ENCODE results near the gene ILF3.

Gene ILF3

DNA sequence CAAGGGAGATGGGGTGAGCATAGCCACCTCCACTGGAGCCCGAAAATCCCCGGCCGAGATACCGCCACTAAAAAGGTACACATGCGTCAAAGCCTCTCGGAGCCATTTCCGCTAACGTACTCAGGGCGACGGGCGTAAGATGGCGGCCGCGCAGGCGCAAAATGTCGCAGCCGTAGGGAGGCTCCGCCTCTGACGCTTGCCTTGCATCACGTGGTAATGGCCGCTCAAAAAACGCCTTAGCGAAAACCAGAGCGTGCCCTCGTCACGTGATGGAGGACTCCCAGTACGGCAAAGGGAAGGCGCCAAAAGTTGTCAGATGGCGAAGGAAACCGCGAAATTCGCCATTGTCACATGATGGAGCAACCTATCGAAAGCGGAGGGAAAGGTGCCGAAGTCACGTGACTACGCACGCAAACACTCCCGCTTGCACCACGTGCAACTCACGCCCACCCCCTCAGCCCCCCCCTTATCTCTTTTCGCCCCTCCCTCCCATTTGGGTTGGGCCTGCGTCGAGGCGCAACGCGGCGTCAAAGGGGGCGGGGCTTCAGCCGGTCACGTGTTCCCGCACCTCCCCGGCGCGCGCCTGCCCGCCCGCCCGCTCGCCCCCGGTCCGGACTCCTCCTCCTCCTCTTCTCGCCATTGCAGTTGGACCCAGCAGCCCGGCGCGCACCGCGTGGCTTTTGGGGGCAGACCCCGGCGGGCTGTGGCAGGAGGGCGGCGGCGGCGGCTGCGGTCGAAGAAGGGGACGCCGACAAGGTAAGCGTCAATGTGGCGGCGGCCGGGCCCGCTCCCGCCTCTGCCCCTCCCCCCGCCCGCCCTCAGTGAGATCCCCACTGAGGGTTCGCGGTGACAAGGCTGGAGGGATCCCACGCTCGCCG, at the start of gene ILF3:
ILF3 (plus strand) TSS at position 615 of the 878 bp plus-strand sequence. CDS start 16,260 bp downstream, outside the sequence.
- peak; percentile 100 for DNase-seq

DNA sequence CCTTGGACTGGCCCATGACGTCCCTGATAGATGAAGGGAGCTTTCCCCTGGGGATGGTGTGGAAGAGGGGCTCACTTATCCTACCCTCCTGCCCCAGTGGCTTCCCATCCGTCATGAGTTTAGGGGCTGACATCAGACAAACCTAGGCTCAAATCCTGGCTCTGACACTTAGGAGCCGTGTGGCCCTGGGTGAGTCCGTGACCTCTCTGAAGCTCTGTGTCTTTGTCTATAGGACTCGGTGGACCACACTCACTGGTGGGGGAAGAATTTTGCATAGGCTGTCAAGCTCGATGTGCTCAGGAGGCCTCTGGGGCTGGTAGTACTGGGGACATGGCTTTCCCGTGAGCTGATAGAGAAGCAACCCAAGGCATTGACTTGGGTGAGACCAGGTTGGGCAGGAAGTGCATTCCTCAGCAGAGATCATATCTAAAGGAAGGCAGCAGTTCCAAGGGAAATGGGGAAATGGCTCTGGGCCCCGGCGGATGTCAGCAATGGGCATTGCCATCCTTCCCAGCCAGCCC, 49.6 kb upstream of the ILF3 start:
- no peak for DNase-seq

DNA sequence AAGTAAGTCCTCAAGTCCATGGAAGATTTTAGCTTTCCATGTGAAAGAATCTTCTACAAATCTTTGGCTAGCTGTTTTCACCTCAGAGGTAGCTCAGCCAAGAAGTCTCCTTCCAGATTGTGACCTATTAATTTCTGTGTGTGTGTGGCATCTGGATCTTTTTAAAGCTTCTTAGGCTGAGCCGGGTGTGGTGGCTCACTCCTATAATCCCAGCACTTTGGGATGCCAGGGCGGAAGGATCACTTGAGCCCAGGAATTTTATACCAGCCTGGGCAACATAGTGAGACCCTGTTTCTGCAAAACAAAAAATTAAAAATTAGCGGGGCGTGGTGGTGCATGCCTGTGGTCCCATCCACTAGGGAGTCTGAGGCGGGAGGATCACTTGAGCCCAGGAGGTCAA, 42.2 kb upstream of the ILF3 start:
- no peak for DNase-seq

DNA sequence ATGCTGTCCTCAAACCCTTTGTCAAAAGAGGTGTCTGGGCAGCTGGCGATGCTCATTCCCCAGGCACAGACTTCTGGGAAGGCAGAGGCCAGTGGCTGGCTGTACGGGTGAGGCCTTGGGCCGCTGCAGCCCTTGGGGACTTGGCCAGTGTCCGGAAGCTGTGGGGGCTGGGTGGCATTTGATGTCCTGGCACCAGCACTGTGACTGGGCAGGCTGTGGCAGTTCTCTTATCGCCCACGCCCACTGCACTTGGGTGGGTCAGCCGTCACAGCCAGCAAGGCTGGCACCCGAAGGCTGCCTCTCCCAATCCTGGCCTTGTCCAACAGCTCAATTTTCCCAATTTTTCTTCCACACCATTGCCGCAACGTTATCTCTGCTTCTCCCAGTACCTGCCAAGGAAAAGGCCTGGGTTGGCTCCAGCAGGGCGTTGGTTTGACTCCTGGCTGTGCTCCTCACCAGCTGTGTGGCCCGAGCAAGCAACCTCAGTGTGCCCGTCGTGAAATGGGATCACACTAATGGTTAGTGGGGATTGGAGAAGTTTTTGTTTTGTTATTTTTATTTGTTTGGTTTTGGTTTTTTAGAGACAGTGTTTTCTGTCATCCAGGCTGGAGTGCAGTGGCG, 41.5 kb upstream of the ILF3 start:
- DNase-seq, result no peak

DNA sequence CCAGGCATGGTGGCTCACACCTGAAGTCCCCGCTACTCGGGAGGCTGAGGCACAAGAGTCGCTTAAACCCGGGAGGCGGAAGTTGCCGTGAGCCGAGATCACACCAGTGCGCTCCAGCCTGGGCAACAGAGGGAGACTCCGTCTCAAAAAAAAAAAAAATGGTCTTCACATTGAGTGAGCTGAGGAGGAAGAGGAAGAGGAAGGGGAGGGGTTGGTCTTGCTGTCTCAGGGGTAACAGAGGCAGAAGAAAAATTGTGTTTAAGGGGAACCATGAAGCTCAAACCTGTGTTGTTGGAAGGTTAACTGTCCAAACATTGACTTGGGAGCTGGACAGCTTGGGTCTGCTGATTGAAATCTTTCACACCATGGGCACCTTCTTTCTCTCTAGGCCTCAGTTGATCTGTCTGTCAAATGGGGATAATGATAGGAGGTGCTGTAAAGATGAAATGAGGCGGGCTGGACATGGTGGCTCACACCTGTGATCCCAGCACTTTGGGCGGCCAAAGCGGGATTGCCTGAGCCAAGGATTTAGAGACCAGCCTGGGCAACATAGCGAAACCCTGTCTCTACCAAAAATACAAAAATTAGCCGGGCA, 38.6 kb upstream of the ILF3 start:
- DNase-seq, result no peak

DNA sequence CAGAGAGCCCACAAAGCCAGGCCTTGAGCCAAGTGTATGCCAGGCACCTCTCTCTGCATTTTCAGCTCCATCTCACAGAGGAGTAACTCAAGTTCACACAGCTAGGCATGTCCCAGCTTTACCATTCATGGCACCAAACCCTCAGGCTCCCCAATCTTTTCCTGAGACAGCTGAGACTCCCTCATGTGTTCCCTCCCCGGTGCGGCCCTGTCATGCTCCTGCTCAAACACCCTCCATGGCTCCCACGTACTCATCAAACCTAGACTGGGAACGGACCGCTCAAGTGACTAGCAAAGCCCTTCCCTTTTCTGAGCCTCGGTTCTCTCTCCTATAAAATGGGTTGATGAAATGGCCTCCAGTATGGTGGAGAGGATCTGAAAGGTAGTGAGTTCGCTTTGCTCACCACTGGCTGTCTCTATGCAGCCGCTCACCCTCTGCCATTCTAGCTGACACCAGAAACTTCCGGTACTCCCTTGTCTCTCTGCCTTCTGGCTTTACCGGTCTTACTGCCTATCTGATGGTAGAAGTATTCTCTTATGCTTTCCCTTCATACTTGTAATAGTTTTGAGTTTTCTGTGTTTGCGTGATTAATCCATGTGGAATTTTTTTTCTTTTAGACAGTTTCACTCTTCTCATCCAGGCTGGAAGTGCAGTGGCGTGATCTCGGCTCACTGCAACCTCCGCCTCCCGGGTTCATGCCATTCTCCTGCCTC, 36.6 kb upstream of the ILF3 start:
- no peak for DNase-seq

DNA sequence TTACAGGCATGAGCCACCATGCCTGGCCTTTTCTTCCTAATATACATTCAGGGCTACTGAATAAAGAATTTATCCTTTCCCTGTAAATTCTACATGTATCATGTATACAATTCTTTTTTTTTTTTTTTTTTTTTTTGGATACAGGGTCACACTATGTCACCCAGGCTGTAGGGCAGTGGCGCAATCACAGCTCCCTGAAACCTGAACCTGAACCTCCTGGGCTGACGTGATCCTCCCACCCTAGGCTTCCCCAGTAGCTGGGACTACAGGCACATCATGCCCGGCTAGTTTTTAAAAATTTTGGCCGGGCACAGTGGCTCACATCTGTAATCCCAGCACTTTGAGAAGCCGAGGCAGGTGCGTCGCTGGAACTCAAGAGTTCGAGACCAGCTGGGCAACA, 35.3 kb upstream of the ILF3 start:
- no peak for DNase-seq

DNA sequence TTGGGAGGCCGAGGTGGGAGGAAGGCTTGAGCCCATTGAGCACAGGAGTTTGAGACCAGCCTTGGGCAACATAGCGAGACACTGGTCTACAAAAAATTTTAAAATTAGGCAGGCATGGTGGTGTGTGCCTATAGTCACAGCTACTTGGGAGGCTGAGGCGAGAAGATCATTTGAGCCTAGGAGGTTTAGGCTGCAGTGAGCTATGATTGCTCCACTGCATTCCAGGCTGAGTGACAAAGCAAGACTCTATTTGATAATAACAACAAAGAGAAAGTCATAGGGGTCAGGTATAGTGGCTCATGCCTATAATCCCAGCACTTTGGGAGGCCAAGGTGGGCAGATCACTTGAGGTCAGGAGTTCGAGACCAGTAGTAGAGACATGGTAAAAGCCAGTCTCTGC, 33.4 kb upstream of the ILF3 start:
- DNase-seq, result no peak

DNA sequence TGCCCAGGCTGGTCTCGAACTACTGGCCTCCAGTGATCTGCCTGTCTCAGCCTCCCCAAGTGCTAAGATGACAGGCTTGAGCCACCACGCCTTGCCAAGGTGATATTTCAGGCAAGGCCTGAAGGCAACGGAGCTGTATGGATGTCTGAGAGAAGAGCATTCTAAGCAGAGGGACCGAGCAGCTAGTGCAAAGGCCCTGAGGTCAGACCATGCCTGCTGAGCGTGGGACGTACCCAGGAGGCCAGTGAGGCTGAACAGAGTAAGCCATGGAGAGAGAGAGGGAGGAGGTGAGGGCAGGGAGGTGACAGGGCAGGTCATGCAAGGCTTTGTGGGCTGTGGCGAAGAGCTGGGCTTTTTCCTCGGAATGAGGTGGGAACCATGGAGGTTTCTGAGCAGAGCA, 32.2 kb upstream of the ILF3 start:
- DNase-seq, result no peak

DNA sequence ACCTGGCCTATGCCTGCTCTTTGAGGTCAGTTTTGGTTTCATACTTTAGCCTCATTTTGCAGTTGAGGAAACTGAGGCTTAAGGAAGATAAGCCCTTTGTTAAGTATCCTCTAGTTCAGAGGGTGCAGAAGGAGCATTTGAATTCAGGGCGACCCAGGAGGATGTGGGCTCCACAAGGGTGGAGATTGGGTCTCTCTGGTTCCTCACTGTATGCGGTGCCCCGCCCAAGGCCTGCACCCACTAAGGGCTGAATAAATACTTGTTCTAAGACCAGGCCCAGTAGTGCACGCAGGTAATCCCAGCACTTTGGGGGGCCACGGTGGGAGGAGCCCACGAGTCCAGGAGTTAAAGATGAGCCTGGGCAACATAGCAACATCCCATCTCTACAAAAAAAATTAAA, 29.6 kb upstream of the ILF3 start:
- DNase-seq, result no peak

DNA sequence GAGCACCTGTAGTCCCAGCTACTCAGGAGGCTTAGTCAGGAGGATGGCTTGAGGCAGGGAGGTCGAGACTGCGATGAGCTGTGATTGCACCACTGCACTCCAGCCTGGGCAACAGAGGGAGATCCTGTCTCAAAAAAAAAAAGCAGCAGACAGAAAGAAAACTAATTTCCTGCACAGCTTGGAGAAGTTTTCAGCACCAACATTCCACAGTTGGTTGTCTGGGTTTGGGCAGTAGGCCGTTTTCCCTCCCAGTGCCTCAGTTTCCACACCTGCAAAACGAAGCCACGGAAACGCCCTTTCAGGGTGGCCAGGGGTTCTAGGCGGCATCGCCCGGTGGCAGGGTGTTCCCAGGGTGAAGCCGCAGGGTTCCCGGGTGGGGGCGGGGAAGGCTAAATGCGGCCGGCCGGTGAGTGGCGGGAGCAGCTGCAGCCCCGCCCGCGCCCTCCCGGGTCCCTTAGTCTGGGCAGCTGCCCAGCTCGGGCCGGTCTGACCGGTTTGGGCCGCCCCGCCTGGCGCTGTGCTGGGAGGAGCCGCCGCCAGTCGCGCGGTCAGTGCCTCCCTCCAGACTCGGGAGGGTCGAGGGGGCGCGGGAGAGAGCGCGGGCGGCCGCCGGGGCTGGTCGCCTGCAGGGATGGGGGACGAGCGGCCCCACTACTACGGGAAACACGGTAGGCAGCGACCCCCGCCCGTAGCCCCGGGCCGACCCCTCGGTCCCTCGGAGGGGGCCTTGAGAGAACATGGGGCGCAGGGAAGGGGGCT, 29.0 kb upstream of the ILF3 start, which contains the start of gene SLC44A2:
SLC44A2 (plus strand) TSS at position 551 of the 759 bp plus-strand sequence; CDS start at position 632, 81 bp downstream.
- DNase-seq, result peak; percentile 87

DNA sequence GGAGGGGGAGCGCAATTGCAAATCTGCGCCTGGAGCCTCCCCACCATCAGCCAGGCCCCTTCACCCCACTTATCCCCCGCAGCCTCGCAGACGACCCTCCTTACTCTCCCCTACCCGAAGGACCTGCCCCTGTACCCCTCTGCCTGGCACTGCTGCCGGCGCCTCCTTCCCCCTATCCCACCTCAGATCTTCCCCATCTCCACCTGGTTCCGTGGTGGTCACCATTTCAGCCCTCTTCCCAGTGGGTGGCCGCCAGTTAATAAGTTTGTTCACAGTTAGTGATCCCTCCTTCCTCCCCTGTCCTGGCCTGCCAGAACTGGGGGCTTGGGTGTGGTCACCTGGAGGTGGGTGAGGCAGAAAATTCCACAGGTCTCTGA, 28.4 kb upstream of the ILF3 start:
- peak; percentile 15 for DNase-seq

DNA sequence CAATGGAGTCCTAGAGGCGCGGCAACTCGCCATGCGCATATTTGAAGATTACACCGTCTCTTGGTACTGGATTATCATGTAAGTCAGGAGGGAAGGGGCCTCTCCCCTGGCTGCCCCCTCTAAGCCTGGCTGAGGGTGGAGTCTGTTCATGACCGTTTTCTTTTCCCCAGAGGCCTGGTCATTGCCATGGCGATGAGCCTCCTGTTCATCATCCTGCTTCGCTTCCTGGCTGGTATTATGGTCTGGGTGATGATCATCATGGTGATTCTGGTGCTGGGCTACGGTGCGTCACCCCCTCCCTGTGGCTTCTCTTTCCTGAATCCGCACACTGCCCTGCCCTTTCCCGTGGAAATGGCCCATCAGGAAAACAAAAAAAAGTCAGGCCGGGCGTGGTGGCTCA, 22.3 kb upstream of the ILF3 start:
- no peak for DNase-seq

DNA sequence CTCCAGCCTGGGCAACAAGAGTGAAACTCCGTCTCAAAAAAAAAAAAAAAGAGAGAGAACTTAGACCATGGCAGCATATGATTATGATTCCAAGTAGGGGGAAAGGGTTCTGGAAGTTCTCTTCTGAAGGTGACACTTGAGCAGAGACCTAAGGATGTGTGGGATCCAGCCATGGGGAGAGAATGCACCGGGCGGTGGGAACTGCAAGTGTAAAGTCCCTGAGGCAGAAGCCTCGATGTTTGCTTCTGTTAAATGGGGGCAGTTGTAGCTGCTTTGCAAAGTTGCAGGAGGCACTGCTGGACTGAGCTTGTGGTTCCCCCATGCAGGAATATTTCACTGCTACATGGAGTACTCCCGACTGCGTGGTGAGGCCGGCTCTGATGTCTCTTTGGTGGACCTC, 19.7 kb upstream of the ILF3 start:
- no peak for DNase-seq

DNA sequence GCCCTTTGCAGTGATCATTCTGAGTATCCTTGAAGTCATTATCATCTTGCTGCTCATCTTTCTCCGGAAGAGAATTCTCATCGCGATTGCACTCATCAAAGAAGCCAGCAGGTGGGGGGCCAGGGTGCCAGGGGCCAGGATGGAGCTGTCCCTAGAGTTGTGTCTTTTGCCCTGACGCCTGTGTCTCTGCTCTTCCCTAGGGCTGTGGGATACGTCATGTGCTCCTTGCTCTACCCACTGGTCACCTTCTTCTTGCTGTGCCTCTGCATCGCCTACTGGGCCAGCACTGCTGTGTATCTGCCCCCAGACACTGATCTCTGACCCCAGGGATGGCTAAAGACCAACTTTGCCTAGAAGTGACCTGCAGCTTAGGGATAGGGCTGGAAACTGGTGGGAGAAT, 19.2 kb upstream of the ILF3 start:
- no peak for DNase-seq

DNA sequence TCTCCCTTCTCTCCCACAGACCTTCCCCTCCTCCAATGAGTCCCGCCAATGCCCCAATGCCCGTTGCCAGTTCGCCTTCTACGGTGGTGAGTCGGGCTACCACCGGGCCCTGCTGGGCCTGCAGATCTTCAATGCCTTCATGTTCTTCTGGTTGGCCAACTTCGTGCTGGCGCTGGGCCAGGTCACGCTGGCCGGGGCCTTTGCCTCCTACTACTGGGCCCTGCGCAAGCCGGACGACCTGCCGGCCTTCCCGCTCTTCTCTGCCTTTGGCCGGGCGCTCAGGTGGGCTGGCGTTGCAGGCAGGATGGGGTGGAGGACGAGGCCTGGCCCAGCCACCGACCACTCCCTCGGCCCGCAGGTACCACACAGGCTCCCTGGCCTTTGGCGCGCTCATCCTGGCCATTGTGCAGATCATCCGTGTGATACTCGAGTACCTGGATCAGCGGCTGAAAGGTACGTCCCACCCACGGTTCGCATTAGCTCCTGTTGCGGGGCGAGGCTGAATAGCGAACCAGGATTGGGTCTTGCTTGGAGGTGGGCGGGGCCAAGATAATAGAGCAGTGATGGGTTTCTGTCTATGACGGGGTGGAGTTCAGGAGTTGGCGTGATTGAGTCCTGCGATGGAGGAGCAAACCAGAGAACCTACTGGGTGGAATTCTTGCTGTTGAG, 17.7 kb upstream of the ILF3 start:
- DNase-seq, result no peak

DNA sequence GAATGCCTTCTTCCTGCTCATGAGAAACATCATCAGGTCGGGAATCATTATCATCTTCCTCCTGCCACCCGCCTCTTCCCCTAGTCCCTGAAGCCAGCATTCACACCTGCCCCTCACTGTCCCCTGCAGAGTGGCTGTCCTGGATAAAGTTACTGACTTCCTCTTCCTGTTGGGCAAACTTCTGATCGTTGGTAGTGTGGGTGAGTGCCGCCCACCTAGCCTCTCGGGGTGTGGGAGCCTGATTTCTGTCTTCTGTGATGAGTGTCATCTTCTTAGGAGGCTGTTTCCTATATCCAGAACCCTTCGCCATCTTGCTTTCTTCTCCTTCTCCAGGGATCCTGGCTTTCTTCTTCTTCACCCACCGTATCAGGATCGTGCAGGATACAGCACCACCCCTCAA, 16.3 kb upstream of the ILF3 start:
- no peak for DNase-seq

DNA sequence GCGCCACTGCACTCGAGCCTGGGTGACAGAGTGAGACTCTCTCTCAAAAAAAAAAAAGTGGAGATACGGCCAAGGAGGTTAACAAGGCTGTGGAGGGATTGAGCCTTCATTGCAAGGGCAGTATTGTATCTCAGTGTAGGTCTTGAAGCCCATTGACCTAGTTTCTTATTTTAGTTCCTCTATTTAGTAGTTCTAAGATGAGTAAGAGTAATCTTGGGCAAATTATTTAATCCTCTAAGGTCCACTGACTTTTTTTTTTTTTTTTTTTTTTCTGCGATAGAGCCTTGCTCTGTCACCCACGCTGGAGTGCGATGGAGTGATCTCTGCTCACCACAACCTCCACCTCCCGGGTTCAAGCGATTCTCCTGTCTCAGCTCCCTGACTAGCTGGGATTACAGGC, 14.3 kb upstream of the ILF3 start:
- no peak for DNase-seq

DNA sequence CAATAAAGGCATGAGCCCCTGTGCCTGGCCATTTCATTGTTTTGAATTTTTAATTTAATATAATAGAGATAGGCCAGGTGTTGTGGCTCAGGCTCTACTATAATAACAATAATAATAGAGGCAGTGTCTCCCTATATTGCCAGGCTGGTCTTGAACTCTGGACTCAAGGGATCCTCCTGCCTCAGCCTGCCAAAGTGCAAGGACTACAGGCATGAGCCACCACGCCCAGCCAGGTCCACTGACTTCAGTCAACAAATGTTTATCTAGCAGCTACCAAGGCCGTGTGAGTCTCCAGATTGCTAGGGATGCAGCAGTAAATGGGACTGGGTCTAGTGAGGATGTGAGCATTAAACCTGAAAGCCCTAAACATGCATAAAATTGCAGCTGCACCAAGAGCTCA, 13.8 kb upstream of the ILF3 start:
- no peak for DNase-seq

DNA sequence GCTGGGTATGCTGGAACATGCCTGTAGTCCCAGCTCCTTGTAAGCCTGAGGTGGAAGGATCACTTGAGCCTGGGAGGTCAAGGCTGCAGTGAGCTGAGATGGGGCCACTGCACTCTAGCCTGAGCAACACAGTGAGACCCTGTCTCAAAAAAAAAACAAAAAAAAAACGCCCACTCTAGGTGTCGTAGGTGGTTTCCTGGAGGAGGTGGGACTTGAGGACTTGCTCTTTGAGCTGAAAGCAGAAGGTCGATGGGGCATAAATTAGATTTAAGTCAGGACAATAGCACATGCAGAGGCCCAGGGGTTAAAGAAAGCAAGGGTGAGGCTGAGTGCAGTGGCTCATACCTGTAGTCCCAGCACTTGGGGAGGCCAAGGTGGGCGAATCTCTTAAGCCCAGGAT, 12.9 kb upstream of the ILF3 start:
- no peak for DNase-seq

DNA sequence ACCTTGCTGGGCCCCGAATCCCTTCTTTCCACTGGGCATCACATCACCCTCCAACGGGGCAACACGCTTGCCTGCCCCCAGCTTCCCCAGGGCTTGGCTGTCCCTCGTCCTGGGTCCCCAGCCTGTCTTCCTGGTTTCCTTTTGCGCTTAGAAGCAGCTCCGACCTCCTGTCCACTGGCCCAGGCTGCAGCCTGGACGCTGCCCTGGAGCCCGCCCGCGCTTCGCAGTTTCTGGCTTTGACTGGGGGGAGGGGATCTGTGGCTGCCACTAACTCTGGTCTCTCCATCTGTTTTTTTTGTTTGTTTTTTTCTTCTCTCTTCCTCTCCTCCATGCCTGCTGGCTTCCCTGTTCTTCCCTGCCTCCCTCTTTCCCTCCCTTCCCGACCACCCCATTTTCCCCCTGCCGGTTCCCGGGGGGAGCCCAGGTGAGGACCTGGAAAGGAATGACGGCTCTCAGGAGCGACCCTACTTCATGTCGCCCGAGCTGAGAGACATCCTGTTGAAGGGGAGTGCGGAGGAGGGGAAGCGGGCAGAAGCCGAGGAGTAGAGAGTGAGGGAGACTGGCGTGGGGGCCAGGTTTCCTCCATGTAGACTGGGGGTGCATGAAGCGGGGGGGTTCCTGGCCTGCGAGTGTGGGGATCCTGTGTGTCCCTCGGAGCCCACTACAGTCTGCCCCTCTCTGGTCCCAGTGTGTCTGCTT, 11.5 kb upstream of the ILF3 start:
- no peak for DNase-seq
